ENCODE results near the gene SENP2. TPM values are rescaled to one million over a fixed set of nuclear protein-coding genes. Genes with fewer than 3 reads are reported as not detected.
"Not testable (repeated sequence)": the region's sequence is repeated elsewhere in the genome, so short reads cannot be mapped to it uniquely, and the experiment has no call there.

The SENP2 gene
- total and polyA plus RNA-seq, 2 donors, result 12.4 to 29.1 TPM

DNA sequence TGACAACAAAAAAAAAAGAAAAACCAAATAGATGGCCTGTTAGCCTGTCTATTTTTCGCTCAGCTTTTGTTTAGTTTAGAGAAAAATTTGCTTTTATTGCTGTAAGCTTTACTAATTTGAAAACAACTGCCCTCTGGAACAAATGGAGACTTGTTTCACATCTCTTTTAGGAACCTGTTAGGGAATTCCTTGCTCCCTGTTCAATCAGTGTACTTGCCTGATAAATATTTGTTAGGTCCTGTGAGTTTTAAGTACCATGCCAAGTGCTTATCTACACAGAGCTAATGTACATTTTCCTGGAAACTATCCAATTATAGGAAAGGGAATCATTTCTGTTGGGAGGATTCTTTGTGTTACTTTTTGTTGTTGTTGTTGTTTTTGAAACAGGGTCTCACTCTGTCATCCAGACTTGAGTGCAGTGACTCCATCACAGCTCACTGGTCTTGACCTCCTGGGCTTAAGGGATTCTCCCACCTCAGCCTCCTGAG lies 30.2 kb upstream of the SENP2 start:
- DNase-seq (ENCODE audit: low read depth in 6 of 9, low spot score in 9 of 9), result no peak
- H3K27ac ChIP-seq (ENCODE audit: low read depth in 1 of 2, low read length in 1 of 2), result no peak overlapping the region
- peaks cover 0 to under 1% of the 10 kb centered on the region in 2 donors for H3K4me1 ChIP-seq (ENCODE audit: control insufficient read depth in 2 of 2, insufficient read depth in 2 of 2, low read length in 2 of 2)

DNA sequence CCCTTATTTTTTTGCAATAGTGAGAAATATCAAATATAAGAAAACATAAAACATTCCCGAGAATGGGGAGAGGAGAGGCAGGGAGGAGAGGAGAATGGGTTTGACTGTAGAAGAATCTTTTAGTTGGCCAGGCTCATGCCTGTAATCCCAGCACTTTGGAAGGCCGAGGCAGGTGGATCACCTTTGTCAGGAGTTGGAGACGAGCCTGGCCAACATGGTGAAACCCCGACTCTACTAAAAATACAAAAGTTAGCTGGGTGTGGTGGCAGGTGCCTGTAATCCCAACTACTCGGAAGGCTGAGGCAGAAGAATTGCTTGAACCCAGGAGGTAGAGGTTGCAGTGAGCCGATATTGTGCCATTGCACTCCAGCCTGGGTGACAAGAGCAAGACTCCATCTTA lies 29.5 kb upstream of the SENP2 start:
- not testable (repeated sequence) for H3K27ac ChIP-seq (ENCODE audit: low read depth in 1 of 2, low read length in 1 of 2); H3K36me3 ChIP-seq (ENCODE audit: control insufficient read depth in 2 of 2, insufficient read depth in 2 of 2, low read length in 1 of 2); H3K9me3 ChIP-seq (ENCODE audit: control insufficient read depth in 2 of 2, insufficient read depth in 1 of 2, low read length in 1 of 2); H3K4me1 ChIP-seq (ENCODE audit: control insufficient read depth in 2 of 2, insufficient read depth in 2 of 2, low read length in 2 of 2); H3K4me3 ChIP-seq (ENCODE audit: low read length in 2 of 2); H3K27me3 ChIP-seq (ENCODE audit: control insufficient read depth in 2 of 2, insufficient read depth in 1 of 2, low read length in 1 of 2); DNase-seq (ENCODE audit: low read depth in 6 of 9, low spot score in 9 of 9)
- 96% methylated on average over 6 of the region's 6 CpGs for WGBS

More for the DNA sequence above, 30.2 kb upstream of the SENP2 start:
- no peak overlapping the region for H3K4me3 ChIP-seq (ENCODE audit: low read length in 2 of 2)
- WGBS, result 97% methylated on average over 1 of the region's 1 CpG
- H3K36me3 ChIP-seq (ENCODE audit: control insufficient read depth in 2 of 2, insufficient read depth in 2 of 2, low read length in 1 of 2), result no peaks in the 10 kb centered on the region
- H3K27me3 ChIP-seq (ENCODE audit: control insufficient read depth in 2 of 2, insufficient read depth in 1 of 2, low read length in 1 of 2), result no peaks in the 10 kb centered on the region
- no peaks in the 10 kb centered on the region for H3K9me3 ChIP-seq (ENCODE audit: control insufficient read depth in 2 of 2, insufficient read depth in 1 of 2, low read length in 1 of 2)

DNA sequence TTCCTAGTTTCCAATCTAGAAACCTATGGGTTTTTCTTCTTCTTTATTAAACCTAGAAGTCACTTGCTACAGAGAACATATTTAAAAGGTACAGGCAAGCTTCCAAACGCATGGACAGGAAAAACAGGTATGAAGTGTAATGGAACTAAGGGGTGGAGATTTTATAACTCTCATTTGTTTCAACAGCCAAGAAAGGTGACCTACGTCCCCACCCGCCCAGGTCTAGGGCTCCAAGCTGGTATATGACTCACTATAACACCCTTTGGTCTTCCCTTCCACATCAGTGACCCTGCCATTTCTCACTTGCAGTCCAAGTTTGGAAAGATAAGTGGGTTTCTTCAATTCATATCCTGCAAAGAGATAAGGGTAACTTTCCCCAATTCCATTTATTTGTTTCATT lies 27.7 kb upstream of the SENP2 start:
- no peak for DNase-seq (ENCODE audit: low read depth in 6 of 9, low spot score in 9 of 9)
- H3K36me3 ChIP-seq (ENCODE audit: control insufficient read depth in 2 of 2, insufficient read depth in 2 of 2, low read length in 1 of 2), result no peaks in the 10 kb centered on the region
- H3K9me3 ChIP-seq (ENCODE audit: control insufficient read depth in 2 of 2, insufficient read depth in 1 of 2, low read length in 1 of 2), result no peaks in the 10 kb centered on the region
- H3K4me3 ChIP-seq (ENCODE audit: low read length in 2 of 2), result no peak overlapping the region
- peaks cover 6 to 13% of the 10 kb centered on the region in 2 donors for H3K4me1 ChIP-seq (ENCODE audit: control insufficient read depth in 2 of 2, insufficient read depth in 2 of 2, low read length in 2 of 2)
- WGBS, result 90% methylated on average over 3 of the region's 3 CpGs
- H3K27ac ChIP-seq (ENCODE audit: low read depth in 1 of 2, low read length in 1 of 2), result no peak overlapping the region
- H3K27me3 ChIP-seq (ENCODE audit: control insufficient read depth in 2 of 2, insufficient read depth in 1 of 2, low read length in 1 of 2), result no peaks in the 10 kb centered on the region

DNA sequence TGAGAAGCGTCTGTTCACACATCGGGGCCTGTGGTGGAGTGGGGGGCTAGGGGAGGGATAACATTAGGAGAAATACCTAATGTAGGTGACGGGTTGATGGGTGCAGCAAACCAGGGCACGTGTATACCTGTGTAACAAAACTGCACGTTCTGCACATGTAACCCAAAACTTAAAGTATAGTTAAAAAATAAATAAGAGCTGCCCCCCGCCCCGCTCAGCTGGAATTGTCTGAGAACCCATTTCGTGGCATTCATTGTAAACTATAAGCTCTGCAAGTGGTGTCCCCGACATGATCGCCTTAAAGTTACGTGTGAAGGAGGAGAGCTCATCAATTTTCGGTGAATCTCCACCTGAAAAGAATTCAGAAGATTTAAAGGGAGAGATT lies 26.4 kb upstream of the SENP2 start:
- H3K27me3 ChIP-seq (ENCODE audit: control insufficient read depth in 2 of 2, insufficient read depth in 1 of 2, low read length in 1 of 2), result no peaks in the 10 kb centered on the region
- H3K36me3 ChIP-seq (ENCODE audit: control insufficient read depth in 2 of 2, insufficient read depth in 2 of 2, low read length in 1 of 2), result no peaks in the 10 kb centered on the region
- DNase-seq (ENCODE audit: low read depth in 6 of 9, low spot score in 9 of 9), result no peak
- H3K27ac ChIP-seq (ENCODE audit: low read depth in 1 of 2, low read length in 1 of 2), result no peak overlapping the region
- no peak overlapping the region for H3K4me3 ChIP-seq (ENCODE audit: low read length in 2 of 2)
- peaks cover 6 to 13% of the 10 kb centered on the region in 2 donors for H3K4me1 ChIP-seq (ENCODE audit: control insufficient read depth in 2 of 2, insufficient read depth in 2 of 2, low read length in 2 of 2)
- WGBS, result 90% methylated on average over 12 of the region's 12 CpGs
- no peaks in the 10 kb centered on the region for H3K9me3 ChIP-seq (ENCODE audit: control insufficient read depth in 2 of 2, insufficient read depth in 1 of 2, low read length in 1 of 2)

DNA sequence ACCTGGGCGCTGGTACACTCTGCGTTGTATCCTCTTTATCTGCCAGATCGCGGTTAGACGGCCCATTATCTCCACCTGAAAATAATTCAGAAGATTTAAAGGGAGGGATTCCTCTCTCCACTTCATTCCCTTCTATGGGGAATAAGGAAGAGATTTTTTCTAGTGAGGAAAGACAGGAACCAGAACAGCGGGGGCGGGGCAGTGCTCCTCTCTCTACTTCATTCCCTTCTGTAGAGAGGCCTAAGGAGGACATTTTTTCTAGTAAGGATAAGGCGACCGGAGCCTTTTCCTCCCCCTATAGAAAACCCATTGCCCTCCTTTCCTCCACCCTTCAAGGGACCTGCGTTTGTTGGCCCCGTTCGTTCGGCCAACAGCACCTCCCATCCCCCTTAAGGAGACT lies 25.4 kb upstream of the SENP2 start:
- H3K36me3 ChIP-seq (ENCODE audit: control insufficient read depth in 2 of 2, insufficient read depth in 2 of 2, low read length in 1 of 2), result no peaks in the 10 kb centered on the region
- H3K4me1 ChIP-seq (ENCODE audit: control insufficient read depth in 2 of 2, insufficient read depth in 2 of 2, low read length in 2 of 2), result peaks cover 6 to 13% of the 10 kb centered on the region in 2 donors
- no peak overlapping the region for H3K27ac ChIP-seq (ENCODE audit: low read depth in 1 of 2, low read length in 1 of 2)
- DNase-seq (ENCODE audit: low read depth in 6 of 9, low spot score in 9 of 9), result no peak
- H3K9me3 ChIP-seq (ENCODE audit: control insufficient read depth in 2 of 2, insufficient read depth in 1 of 2, low read length in 1 of 2), result no peaks in the 10 kb centered on the region
- H3K27me3 ChIP-seq (ENCODE audit: control insufficient read depth in 2 of 2, insufficient read depth in 1 of 2, low read length in 1 of 2), result no peaks in the 10 kb centered on the region
- H3K4me3 ChIP-seq (ENCODE audit: low read length in 2 of 2), result no peak overlapping the region
- 97% methylated on average over 13 of the region's 13 CpGs for WGBS

DNA sequence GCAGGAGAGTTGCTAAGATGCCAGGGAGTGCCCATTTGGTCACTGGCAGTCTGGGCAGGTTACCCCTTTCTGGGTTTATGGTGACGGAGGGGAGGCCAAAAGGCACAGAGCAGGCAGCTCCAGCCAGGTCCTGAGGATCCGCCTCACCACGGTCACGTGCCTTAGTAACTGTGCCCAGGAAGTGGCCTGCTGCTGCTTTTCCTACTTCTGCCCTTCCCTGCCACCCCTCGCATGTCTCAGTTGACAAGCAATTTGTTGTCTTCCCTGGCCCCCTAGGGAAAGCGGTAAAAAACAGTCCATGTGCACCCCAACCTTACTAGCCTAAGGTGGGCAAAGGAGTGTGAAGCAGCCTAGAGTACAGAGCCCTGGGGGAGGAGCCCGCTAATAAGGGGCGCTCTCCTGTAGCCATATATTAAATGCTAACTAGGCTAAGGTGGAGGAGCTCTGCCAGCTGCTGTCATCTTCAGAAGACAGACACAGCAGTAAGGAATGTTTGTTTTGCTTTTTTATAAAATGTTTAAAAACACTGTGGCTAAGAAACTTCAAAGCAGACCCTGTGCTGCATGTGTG lies 24.6 kb upstream of the SENP2 start:
- WGBS, result 40% methylated on average over 8 of the region's 8 CpGs

DNA sequence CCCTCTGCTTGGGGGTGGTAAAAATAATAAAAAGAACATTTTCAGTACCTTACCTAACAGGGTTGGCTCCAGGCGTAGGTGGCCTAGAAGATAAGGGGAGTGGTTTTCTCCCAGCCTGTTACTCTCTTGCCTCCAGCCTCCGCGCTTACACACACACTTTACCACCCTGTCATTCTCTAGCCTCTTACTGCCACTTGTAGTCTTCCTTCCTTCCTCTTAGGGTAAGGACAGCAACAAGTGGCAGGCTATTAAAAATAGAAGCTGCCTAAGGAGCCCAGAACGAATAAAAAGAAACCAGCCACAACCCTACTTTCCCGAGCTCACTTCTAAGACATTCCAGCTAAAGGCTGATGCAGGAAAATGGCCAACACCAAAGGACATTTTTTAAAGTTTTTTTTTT lies 24.1 kb upstream of the SENP2 start:
- Histone ChIP-seq H3K27me3 (ENCODE audit: control insufficient read depth in 2 of 2, insufficient read depth in 1 of 2, low read length in 1 of 2) (no peaks in the 10 kb centered on the region), H3K4me3 (ENCODE audit: low read length in 2 of 2) (no peak overlapping the region), H3K36me3 (ENCODE audit: control insufficient read depth in 2 of 2, insufficient read depth in 2 of 2, low read length in 1 of 2) (no peaks in the 10 kb centered on the region), H3K27ac (ENCODE audit: low read depth in 1 of 2, low read length in 1 of 2) (peak overlapping the region in 1 of 2 donors; percentile 86), H3K4me1 (ENCODE audit: control insufficient read depth in 2 of 2, insufficient read depth in 2 of 2, low read length in 2 of 2) (peaks cover 6 to 13% of the 10 kb centered on the region in 2 donors), H3K9me3 (ENCODE audit: control insufficient read depth in 2 of 2, insufficient read depth in 1 of 2, low read length in 1 of 2) (no peaks in the 10 kb centered on the region)
- WGBS, result 15% methylated on average over 5 of the region's 5 CpGs
- DNase-seq (ENCODE audit: low read depth in 6 of 9, low spot score in 9 of 9), result peak in 3 of 9 donors; percentile 23 to 30 (median 24)

More for the DNA sequence above, 24.6 kb upstream of the SENP2 start:
- peaks cover 6 to 13% of the 10 kb centered on the region in 2 donors for H3K4me1 ChIP-seq (ENCODE audit: control insufficient read depth in 2 of 2, insufficient read depth in 2 of 2, low read length in 2 of 2)
- H3K9me3 ChIP-seq (ENCODE audit: control insufficient read depth in 2 of 2, insufficient read depth in 1 of 2, low read length in 1 of 2), result no peaks in the 10 kb centered on the region
- H3K27ac ChIP-seq (ENCODE audit: low read depth in 1 of 2, low read length in 1 of 2), result peak overlapping the region; percentile 53 to 86
- H3K27me3 ChIP-seq (ENCODE audit: control insufficient read depth in 2 of 2, insufficient read depth in 1 of 2, low read length in 1 of 2), result no peaks in the 10 kb centered on the region
- H3K4me3 ChIP-seq (ENCODE audit: low read length in 2 of 2), result no peak overlapping the region
- peak in 4 of 9 donors; percentile 16 to 54 (median 26) for DNase-seq (ENCODE audit: low read depth in 6 of 9, low spot score in 9 of 9)
- no peaks in the 10 kb centered on the region for H3K36me3 ChIP-seq (ENCODE audit: control insufficient read depth in 2 of 2, insufficient read depth in 2 of 2, low read length in 1 of 2)

DNA sequence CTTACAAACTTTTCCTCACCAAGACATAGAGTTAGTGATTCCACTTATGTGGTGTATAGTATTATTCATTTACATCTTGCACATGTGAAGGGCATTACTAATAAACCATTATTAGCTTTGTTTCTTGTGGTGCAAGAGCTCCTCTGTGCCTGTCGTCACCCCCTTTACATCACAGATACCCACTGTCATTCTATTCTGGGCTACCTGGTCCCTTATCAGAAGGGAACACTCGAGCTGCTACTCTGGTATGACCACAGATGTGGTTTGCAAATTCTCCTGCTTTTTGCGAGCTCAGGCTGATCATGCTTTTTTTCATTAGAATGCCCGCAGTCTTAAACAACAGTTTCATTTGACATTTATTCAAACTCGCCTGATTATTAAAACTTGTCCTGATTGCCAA lies 13.9 kb upstream of the SENP2 start:
- Histone ChIP-seq H3K36me3 (ENCODE audit: control insufficient read depth in 2 of 2, insufficient read depth in 2 of 2, low read length in 1 of 2) (no peaks in the 10 kb centered on the region), H3K4me1 (ENCODE audit: control insufficient read depth in 2 of 2, insufficient read depth in 2 of 2, low read length in 2 of 2) (no peaks in the 10 kb centered on the region), H3K9me3 (ENCODE audit: control insufficient read depth in 2 of 2, insufficient read depth in 1 of 2, low read length in 1 of 2) (peaks cover 2 to 7% of the 10 kb centered on the region in 2 donors), H3K4me3 (ENCODE audit: low read length in 2 of 2) (no peak overlapping the region), H3K27me3 (ENCODE audit: control insufficient read depth in 2 of 2, insufficient read depth in 1 of 2, low read length in 1 of 2) (no peaks in the 10 kb centered on the region), H3K27ac (ENCODE audit: low read depth in 1 of 2, low read length in 1 of 2) (no peak overlapping the region)
- DNase-seq (ENCODE audit: low read depth in 6 of 9, low spot score in 9 of 9), result no peak
- WGBS, result 67% methylated on average over 5 of the region's 5 CpGs

DNA sequence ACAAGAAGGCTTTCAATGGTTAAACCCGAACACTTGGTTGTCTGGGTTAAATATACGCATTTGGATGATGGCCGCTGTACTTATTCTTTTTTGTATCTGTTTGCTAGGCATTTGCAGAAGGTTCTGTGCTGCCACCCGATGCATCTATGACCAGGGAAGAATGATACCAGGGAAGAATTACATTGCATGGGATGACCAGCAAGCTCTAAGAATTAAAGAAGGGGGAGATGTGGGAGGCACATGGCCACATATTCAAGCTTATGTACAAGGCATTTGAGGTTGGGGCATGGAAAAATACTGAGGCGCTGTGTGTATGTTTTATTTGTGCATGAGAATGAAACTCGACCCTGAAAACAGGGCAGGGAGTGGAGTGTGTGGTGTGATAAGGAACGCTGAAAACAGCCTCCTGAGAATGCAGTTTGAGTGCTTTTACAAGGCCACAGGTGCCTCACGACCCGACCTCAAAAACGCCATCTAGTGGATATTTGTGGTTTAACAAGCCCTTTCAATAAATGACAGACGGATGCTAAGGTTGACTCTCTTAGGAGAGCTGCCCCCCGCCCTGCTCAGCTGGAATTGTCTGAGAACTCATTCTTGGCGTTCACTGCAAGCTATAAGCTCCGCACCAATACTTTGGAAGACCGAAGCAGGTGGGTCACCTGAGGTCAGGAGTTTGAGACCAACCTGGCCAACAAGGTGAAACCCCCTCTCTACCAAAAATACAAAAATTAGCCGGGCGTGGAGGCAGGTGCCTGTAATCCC lies 10.8 kb upstream of the SENP2 start:
- not testable (repeated sequence) for H3K4me1 ChIP-seq (ENCODE audit: control insufficient read depth in 2 of 2, insufficient read depth in 2 of 2, low read length in 2 of 2); H3K4me3 ChIP-seq (ENCODE audit: low read length in 2 of 2); H3K36me3 ChIP-seq (ENCODE audit: control insufficient read depth in 2 of 2, insufficient read depth in 2 of 2, low read length in 1 of 2); H3K9me3 ChIP-seq (ENCODE audit: control insufficient read depth in 2 of 2, insufficient read depth in 1 of 2, low read length in 1 of 2); H3K27ac ChIP-seq (ENCODE audit: low read depth in 1 of 2, low read length in 1 of 2); H3K27me3 ChIP-seq (ENCODE audit: control insufficient read depth in 2 of 2, insufficient read depth in 1 of 2, low read length in 1 of 2)
- WGBS, result 33% methylated on average over 17 of the region's 17 CpGs
- peak in 8 of 9 donors; percentile 65 to 89 (median 72) for DNase-seq (ENCODE audit: low read depth in 6 of 9, low spot score in 9 of 9)

All from thymus (tissue), 11 donors.